Brain microvascular endothelial cell (primary cell): Measurements from ENCODE around the gene MLLT1.

Experiments used
- DNase-seq: peaks from one replicate; pipeline ENCODE4 v3.0.0-alpha.2; 2020
- H3K27ac ChIP-seq: fragments of 250-450 bp; sonication (Bioruptor Pico); 2 replicates; pipeline ENCODE4 v1.5.1; 2020; ENCODE audit warnings: mild to moderate bottlenecking, moderate library complexity
- H3K27me3 ChIP-seq: fragments of 250-450 bp; sonication (Bioruptor Pico); replicated peaks from 2 replicates; pipeline ENCODE4 v1.5.1; 2020; ENCODE audit warnings: mild to moderate bottlenecking
- H3K36me3 ChIP-seq: fragments of 250-450 bp; sonication (Bioruptor Pico); replicated peaks from 2 replicates; pipeline ENCODE4 v1.5.1; 2020; ENCODE audit warnings: mild to moderate bottlenecking
- H3K4me3 ChIP-seq: 2 replicates; pipeline ENCODE4 v1.5.1; 2011; ENCODE audit warnings: low read depth, mild to moderate bottlenecking, control low read depth, low read length, moderate library complexity
- CTCF ChIP-seq: IDR thresholded peaks from 2 replicates; pipeline ENCODE4 v1.5.1; 2011; ENCODE audit warnings: low read depth, mild to moderate bottlenecking, moderate library complexity, low read length, control low read depth, inconsistent platforms; ENCODE audit errors: missing control alignments
- in situ Hi-C: cut with HindIII; loops from 2 replicates; pipeline ENCODE4 v1.10.0; 2017; ENCODE audit warnings: low sequenced_read_pairs, low pct_ligation_motif_present

Gene MLLT1

GRCh38 chr19:6209233-6209632 lies 70.5 kb downstream of the MLLT1 start:
- H3K36me3 ChIP-seq: peaks cover 5% of the 10 kb centered on the region
- in situ Hi-C loops: no loop called here
- no peak for TF ChIP-seq CTCF
- no peak overlapping the region for H3K4me3 ChIP-seq
- no peak for DNase-seq
- H3K27me3 ChIP-seq: no peaks in the 10 kb centered on the region
- no peak overlapping the region for H3K27ac ChIP-seq

- no peak overlapping the region for H3K4me3 ChIP-seq
- in situ Hi-C loops: no loop called here
- H3K27me3 ChIP-seq: no peaks in the 10 kb centered on the region
- no peak overlapping the region for H3K27ac ChIP-seq
- no peaks in the 10 kb centered on the region for H3K36me3 ChIP-seq
- DNase-seq: no peak
- no peak for TF ChIP-seq CTCF
Measured at GRCh38 chr19:6204866-6205723, 74.7 kb downstream of the MLLT1 start.

GRCh38 chr19:6204212-6204611 lies 75.6 kb downstream of the MLLT1 start:
- Histone ChIP-seq H3K36me3 (no peaks in the 10 kb centered on the region), H3K27me3 (no peaks in the 10 kb centered on the region), H3K4me3 (no peak overlapping the region), H3K27ac (no peak overlapping the region)
- TF ChIP-seq CTCF: no peak
- in situ Hi-C loops: no loop called here
- DNase-seq: no peak

GRCh38 chr19:6199240-6199994 lies 80.4 kb downstream of the MLLT1 start:
- peak; percentile 51 for TF ChIP-seq CTCF
- no peaks in the 10 kb centered on the region for H3K27me3 ChIP-seq
- in situ Hi-C loops: no loop called here
- peak; percentile 95 for DNase-seq
- H3K27ac ChIP-seq: no peak overlapping the region
- H3K4me3 ChIP-seq: peak overlapping the region; percentile 75
- no peaks in the 10 kb centered on the region for H3K36me3 ChIP-seq

- no peak for DNase-seq
- no peak for TF ChIP-seq CTCF
- Histone ChIP-seq H3K36me3 (no peaks in the 10 kb centered on the region), H3K27me3 (no peaks in the 10 kb centered on the region), H3K4me3 (peak overlapping the region; percentile 75), H3K27ac (no peak overlapping the region)
- in situ Hi-C loops: no loop called here
Measured at GRCh38 chr19:6198896-6199239, 80.9 kb downstream of the MLLT1 start.
